ENCODE measurements around the gene MYF6.

MYF6 gene

DNA sequence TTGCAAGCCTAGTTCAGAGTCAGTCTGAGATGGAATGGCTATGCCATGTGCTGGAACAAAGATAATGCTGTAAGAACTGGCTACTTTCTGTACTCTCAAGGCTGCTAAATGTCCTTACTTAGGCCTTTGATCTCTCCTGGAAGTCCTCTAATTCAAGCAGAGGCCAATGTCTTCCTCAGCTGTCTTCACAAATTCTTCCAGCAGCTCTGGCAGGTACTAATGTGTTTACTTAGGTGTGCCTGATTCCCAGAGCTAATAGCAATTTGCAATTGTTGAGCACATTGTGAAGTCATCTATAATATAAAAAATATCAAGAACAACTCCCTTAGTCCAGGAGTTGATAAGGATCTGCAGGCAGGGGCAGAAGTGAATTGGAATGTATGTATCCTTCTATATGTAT lies 5.4 kb downstream of the MYF6 start:
- H3K4me3 ChIP-seq (ENCODE audit: low read depth, low read length), result no peak overlapping the region
- DNase-seq (ENCODE audit: low read depth), result no peak
- TF ChIP-seq MYC (IDR thresholded peaks at IDR 0.05; ENCODE audit: low read depth, low read length) (no peak), MAX (IDR thresholded peaks at IDR 0.05; ENCODE audit: low read depth, low read length) (no peak), POLR2A (IDR thresholded peaks at IDR 0.05; ENCODE audit: extremely low read depth, insufficient read length) (no peak)
- TF ChIP-seq, protein P1, sequence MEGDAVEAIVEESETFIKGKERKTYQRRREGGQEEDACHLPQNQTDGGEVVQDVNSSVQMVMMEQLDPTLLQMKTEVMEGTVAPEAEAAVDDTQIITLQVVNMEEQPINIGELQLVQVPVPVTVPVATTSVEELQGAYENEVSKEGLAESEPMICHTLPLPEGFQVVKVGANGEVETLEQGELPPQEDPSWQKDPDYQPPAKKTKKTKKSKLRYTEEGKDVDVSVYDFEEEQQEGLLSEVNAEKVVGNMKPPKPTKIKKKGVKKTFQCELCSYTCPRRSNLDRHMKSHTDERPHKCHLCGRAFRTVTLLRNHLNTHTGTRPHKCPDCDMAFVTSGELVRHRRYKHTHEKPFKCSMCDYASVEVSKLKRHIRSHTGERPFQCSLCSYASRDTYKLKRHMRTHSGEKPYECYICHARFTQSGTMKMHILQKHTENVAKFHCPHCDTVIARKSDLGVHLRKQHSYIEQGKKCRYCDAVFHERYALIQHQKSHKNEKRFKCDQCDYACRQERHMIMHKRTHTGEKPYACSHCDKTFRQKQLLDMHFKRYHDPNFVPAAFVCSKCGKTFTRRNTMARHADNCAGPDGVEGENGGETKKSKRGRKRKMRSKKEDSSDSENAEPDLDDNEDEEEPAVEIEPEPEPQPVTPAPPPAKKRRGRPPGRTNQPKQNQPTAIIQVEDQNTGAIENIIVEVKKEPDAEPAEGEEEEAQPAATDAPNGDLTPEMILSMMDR (IDR thresholded peaks at IDR 0.05; ENCODE audit: low read depth, low read length), result no peak

DNA sequence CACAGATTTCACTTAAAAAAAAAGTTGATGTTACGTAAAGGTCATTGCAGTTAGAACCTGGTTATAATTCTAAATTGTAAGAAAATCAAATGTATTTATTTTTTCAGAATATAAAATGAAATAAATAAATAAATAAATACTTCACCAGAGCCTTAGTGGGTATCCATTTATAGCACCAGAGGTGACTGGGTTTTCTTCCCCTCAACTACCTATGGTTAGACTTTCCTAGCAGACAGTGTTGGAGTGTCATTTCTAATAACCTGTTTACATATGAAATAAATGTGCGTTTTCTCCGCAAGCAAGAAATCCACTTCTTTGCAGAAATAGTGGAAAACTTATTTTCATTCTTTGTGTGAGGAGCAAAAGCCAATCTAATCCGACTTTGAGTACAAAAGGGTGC lies 6.0 kb downstream of the MYF6 start:
- DNase-seq (ENCODE audit: low read depth), result no peak
- TF ChIP-seq, protein P1 (IDR thresholded peaks at IDR 0.05; ENCODE audit: low read depth, low read length), result no peak
- TF ChIP-seq POLR2A (IDR thresholded peaks at IDR 0.05; ENCODE audit: extremely low read depth, insufficient read length) (no peak), MAX (IDR thresholded peaks at IDR 0.05; ENCODE audit: low read depth, low read length) (no peak), MYC (IDR thresholded peaks at IDR 0.05; ENCODE audit: low read depth, low read length) (no peak)
- no peak overlapping the region for H3K4me3 ChIP-seq (ENCODE audit: low read depth, low read length)

DNA sequence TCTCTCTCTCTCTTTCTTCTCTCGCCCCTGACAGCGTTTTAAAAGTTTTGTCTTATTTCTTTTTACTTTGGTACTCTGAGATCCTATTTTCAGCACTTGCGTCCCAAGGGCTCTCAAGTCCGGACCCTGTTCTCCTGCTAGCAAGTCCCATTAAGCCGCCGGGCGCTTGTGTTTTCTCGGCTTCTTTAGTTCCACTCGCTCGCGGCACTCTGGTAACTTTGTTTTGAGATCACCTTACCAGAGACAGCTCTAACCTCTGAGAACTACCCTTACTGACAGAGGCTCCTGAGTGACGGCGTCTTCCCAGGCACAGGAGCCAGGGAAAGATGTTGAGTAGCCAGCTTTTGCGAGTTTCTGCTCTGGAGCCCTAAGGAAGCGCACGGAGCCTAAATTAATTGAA lies 6.6 kb downstream of the MYF6 start:
- DNase-seq (ENCODE audit: low read depth), result no peak
- H3K4me3 ChIP-seq (ENCODE audit: low read depth, low read length), result no peak overlapping the region
- no peak for TF ChIP-seq MAX (IDR thresholded peaks at IDR 0.05; ENCODE audit: low read depth, low read length)
- no peak for TF ChIP-seq MYC (IDR thresholded peaks at IDR 0.05; ENCODE audit: low read depth, low read length)
- TF ChIP-seq POLR2A (IDR thresholded peaks at IDR 0.05; ENCODE audit: extremely low read depth, insufficient read length), result no peak
- TF ChIP-seq, protein P1 (IDR thresholded peaks at IDR 0.05; ENCODE audit: low read depth, low read length), result no peak

DNA sequence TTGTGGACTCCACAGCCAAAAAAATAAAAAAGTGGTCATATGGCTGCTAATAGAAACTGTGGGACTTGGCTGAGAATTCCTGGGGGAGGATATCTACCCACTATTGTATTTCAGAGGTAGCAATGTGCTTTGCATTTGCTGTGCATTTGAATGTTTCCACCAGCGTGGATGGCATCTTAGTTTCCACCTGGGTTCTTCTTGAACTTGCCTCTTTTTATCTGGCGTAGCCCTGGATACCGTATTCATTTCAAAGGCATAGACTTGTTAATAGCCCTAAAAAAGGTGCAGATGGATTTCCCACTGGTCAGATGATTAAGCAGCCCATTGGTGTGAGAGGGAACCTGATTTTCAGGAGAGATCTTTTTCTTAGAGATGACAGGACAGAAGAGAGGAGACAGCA lies 7.4 kb downstream of the MYF6 start:
- H3K4me3 ChIP-seq (ENCODE audit: low read depth, low read length), result no peak overlapping the region
- no peak for DNase-seq (ENCODE audit: low read depth)
- TF ChIP-seq, protein P1 (IDR thresholded peaks at IDR 0.05; ENCODE audit: low read depth, low read length), result no peak
- TF ChIP-seq POLR2A (IDR thresholded peaks at IDR 0.05; ENCODE audit: extremely low read depth, insufficient read length) (no peak), MAX (IDR thresholded peaks at IDR 0.05; ENCODE audit: low read depth, low read length) (no peak), MYC (IDR thresholded peaks at IDR 0.05; ENCODE audit: low read depth, low read length) (no peak)

DNA sequence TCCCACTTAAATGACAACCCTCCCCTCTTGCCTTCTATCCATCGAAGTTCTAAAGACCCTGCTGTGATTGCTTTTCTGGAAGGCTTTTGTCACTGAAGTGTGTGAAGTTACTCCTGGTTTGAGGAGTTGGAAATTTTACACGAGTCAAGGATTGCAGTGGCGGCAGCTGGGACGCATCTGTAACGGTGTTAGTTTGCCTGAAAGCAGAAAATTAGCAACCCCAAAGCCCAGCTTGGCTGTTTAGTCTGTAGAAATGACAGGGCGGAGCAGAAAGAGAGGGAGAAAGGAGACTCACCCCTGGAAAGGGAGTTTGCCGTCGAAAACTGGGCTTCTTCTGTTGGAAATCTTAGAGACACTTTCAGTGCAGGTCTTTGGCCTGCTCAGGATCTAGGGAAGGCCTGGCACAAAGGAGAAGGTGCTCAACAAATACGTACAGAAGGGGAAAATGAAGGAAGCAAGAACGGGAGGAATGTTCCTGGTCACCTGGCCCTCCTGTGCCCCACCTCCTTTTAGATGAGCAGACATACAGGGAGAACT lies 8.3 kb downstream of the MYF6 start:
- no peak for TF ChIP-seq POLR2A (IDR thresholded peaks at IDR 0.05; ENCODE audit: extremely low read depth, insufficient read length)
- TF ChIP-seq MAX (IDR thresholded peaks at IDR 0.05; ENCODE audit: low read depth, low read length), result no peak
- TF ChIP-seq MYC (IDR thresholded peaks at IDR 0.05; ENCODE audit: low read depth, low read length), result no peak
- TF ChIP-seq, protein P1 (IDR thresholded peaks at IDR 0.05; ENCODE audit: low read depth, low read length), result no peak
- no peak overlapping the region for H3K4me3 ChIP-seq (ENCODE audit: low read depth, low read length)
- DNase-seq (ENCODE audit: low read depth), result no peak

All from NB4 (cell line).